K562 (cell line): ENCODE measurements around the gene OXSR1. TPM values are rescaled to one million over a fixed set of nuclear protein-coding genes. Genes with fewer than 3 reads are reported as not detected.

Source experiments
- ATAC-seq: fragments of 200-7000 bp; cut with Tn5 transposase; 3 replicates; pipeline ENCODE4 v1.9.1; 2020; ENCODE audit warnings: moderate library complexity
- BruUV-seq: library from RNA; stranded (reverse); fragments of 400-500 nt; replicated peaks from 2 replicates; lab custom pipeline; 2021; lab: Mats Ljungman, UMichigan
- CTCF ChIA-PET: fragments of 300-600 bp; formaldehyde crosslinking; extraction: SDS; loops from one replicate; lab custom pipeline; 2021; ENCODE audit warnings: low intra/inter-chr PET ratio; lab: Yijun Ruan, JAX
- POLR2A ChIA-PET: fragments of 300-600, 350-650 bp; sonication (Branson Sonifier 250); formaldehyde crosslinking; extraction: SDS; loops from one replicate; lab custom pipeline; 2021; ENCODE audit warnings: antibody characterized with exemption, inconsistent platforms; lab: Yijun Ruan, JAX
- DNase-seq, 4 experiments: peaks; one replicate each; pipeline versions ENCODE4 v3.0.0 to v3.0.0-alpha.2; 2011 to 2018; ENCODE audit warnings: low spot score in 3 of 4, mixed read lengths in 3 of 4; ENCODE audit errors: extremely low read depth in 1 of 4
- FAIRE-seq: peaks from 2 replicates; lab custom pipeline; 2011; peaks lifted over from hg19 to GRCh38; lab: Jason Lieb, UNC
- H2AFZ ChIP-seq: 2 replicates; pipeline ENCODE4 v1.6.0; 2011; ENCODE audit warnings: low read depth, low read length, control low read depth, inconsistent platforms
- H3K27ac ChIP-seq: fragments of 200-600 bp; 3 replicates; pipeline ENCODE4 v1.8.0; 2011; ENCODE audit warnings: low read depth, mild to moderate bottlenecking, control low read depth, inconsistent platforms, low read length, moderate library complexity, mixed read lengths; ENCODE audit errors: extremely low read depth
- H3K27me3 ChIP-seq, 2 experiments: fragments of 300-600 bp in 1 of 2; 2 replicates in 1 of 2; 3 replicates in 1 of 2; pipeline versions ENCODE4 v1.6.0 to v1.8.0; 2011; ENCODE audit warnings: inconsistent platforms in 2 of 2, low read length in 2 of 2, mild to moderate bottlenecking in 1 of 2, mixed read lengths in 1 of 2, moderate library complexity in 1 of 2; ENCODE audit not compliant: control insufficient read depth in 2 of 2, insufficient read depth in 2 of 2
- H3K36me3 ChIP-seq: fragments of 300-600 bp; 3 replicates; pipeline ENCODE4 v1.8.0; 2011; ENCODE audit warnings: mild to moderate bottlenecking, low read length, inconsistent platforms; ENCODE audit not compliant: control insufficient read depth, insufficient read depth
- H3K4me1 ChIP-seq, 2 experiments: fragments of 200-600 bp in 1 of 2; replicated peaks in 1 of 2; 2 replicates in 1 of 2; 3 replicates in 1 of 2; pipeline versions ENCODE4 v1.5.1 to v1.8.0; 2011; ENCODE audit warnings: inconsistent platforms in 2 of 2, low read length in 2 of 2, mild to moderate bottlenecking in 1 of 2, mixed read lengths in 1 of 2, moderate library complexity in 1 of 2; ENCODE audit not compliant: control insufficient read depth in 2 of 2, insufficient read depth in 2 of 2
- H3K4me2 ChIP-seq: 2 replicates; pipeline ENCODE4 v1.6.1; 2011; ENCODE audit warnings: low read length, control low read depth, inconsistent platforms, mixed read lengths; ENCODE audit not compliant: insufficient read depth
- H3K4me3 ChIP-seq: fragments of 200-600 bp; sonication (generic), shearing (Covaris generic); 2 replicates; pipeline ENCODE4 v1.5.1; 2016; ENCODE audit warnings: control low read depth, inconsistent platforms
- H3K79me2 ChIP-seq: fragments of 200-600 bp; 3 replicates; pipeline ENCODE4 v1.8.0; 2011; ENCODE audit warnings: low read length, inconsistent platforms; ENCODE audit not compliant: control insufficient read depth, insufficient read depth
- H3K9ac ChIP-seq, 2 experiments: 2 replicates each; pipeline versions ENCODE4 v1.6.0 to v1.6.1; 2011; ENCODE audit warnings: low read depth in 2 of 2, low read length in 2 of 2, control low read depth in 1 of 2, inconsistent platforms in 1 of 2, mild to moderate bottlenecking in 1 of 2, mixed read lengths in 1 of 2; ENCODE audit not compliant: insufficient read depth in 1 of 2
- H3K9me1 ChIP-seq: one replicate; pipeline ENCODE4 v1.6.0; 2011; ENCODE audit warnings: inconsistent platforms, mild to moderate bottlenecking, low read length, moderate library complexity; ENCODE audit not compliant: control insufficient read depth, insufficient read depth
- H3K9me3 ChIP-seq: replicated peaks from 2 replicates; pipeline ENCODE4 v1.5.1; 2011; ENCODE audit warnings: low read depth, low read length, inconsistent platforms; ENCODE audit not compliant: control insufficient read depth, insufficient read depth
- H4K20me1 ChIP-seq: replicated peaks from 2 replicates; pipeline ENCODE4 v1.6.1; 2011; ENCODE audit warnings: low read length, inconsistent platforms, mixed read lengths; ENCODE audit not compliant: control insufficient read depth, insufficient read depth
- BDP1 ChIP-seq: IDR thresholded peaks from 3 replicates; pipeline ENCODE4 v1.6.1; 2011; ENCODE audit not compliant: insufficient read length, insufficient read depth
- CHD1 ChIP-seq: fragments of 200-600 bp; sonication (generic); IDR thresholded peaks from one replicate; pipeline ENCODE4 v1.6.1; 2012; ENCODE audit warnings: mild to moderate bottlenecking, moderate library complexity, low read length, inconsistent platforms
- CLOCK ChIP-seq: fragments of 250-450 bp; sonication (Bioruptor Pico); IDR thresholded peaks from 2 replicates; pipeline ENCODE4 v1.4.0; 2020; ENCODE audit warnings: mild to moderate bottlenecking, moderate library complexity, borderline replicate concordance
- EP300 ChIP-seq: IDR thresholded peaks from 2 replicates; pipeline ENCODE4 v1.6.1; 2012; ENCODE audit warnings: low read length, improper control_type of control experiment
- FOXK1 ChIP-seq: sonication (generic); formaldehyde crosslinking; IDR thresholded peaks from 2 replicates; pipeline ENCODE4 v1.8.0; 2022; ENCODE audit warnings: missing genetic modification reagents, mild to moderate bottlenecking, borderline replicate concordance
- HBP1 ChIP-seq: fragments of 450-650 bp; formaldehyde crosslinking; IDR thresholded peaks from 2 replicates; pipeline ENCODE4 v1.4.0; 2022; ENCODE audit warnings: missing genetic modification characterization
- HDAC2 ChIP-seq: fragments of 450-650 bp; IDR thresholded peaks from 2 replicates; pipeline ENCODE4 v1.6.1; 2016; ENCODE audit warnings: mild to moderate bottlenecking
- KLF10 ChIP-seq: fragments of 250-450 bp; sonication (Bioruptor Pico); IDR thresholded peaks from 2 replicates; pipeline ENCODE4 v1.6.1; 2021; ENCODE audit warnings: matching md5 sums
- NR2C2 ChIP-seq, 2 experiments: fragments of 200-800 bp in 1 of 2; sonication (Bioruptor generic) in 1 of 2; sonication (generic) in 1 of 2; formaldehyde crosslinking in 1 of 2; IDR thresholded peaks; 2 replicates each; pipeline versions ENCODE4 v1.6.1 to v1.8.0; 2016 to 2022; ENCODE audit warnings: mild to moderate bottlenecking in 1 of 2, missing compliant biosample characterization in 1 of 2, missing genetic modification characterization in 1 of 2, missing genetic modification reagents in 1 of 2
- PYGO2 ChIP-seq: fragments of 450-650 bp; IDR thresholded peaks from 2 replicates; pipeline ENCODE4 v1.6.1; 2016; ENCODE audit warnings: mild to moderate bottlenecking, missing genetic modification characterization, moderate library complexity, missing compliant biosample characterization
- RBM14 ChIP-seq: fragments of 200-400 bp; formaldehyde crosslinking; IDR thresholded peaks from 2 replicates; pipeline ENCODE4 v1.6.1; 2018; ENCODE audit warnings: low read depth, mild to moderate bottlenecking, low read length, moderate library complexity, borderline replicate concordance; ENCODE audit not compliant: insufficient read depth
- ZNF224 ChIP-seq: sonication (generic); formaldehyde crosslinking; IDR thresholded peaks from 2 replicates; pipeline ENCODE4 v1.8.0; 2022; ENCODE audit warnings: mild to moderate bottlenecking, missing genetic modification reagents
- ZNF507 ChIP-seq: conservative IDR thresholded peaks from 2 replicates; pipeline ENCODE4 v1.6.1; 2017; ENCODE audit warnings: missing genetic modification characterization, missing compliant biosample characterization
- ZNF561 ChIP-seq: fragments of 450-650 bp; formaldehyde crosslinking; conservative IDR thresholded peaks from 2 replicates; pipeline ENCODE4 v1.4.0; 2020; ENCODE audit warnings: mild to moderate bottlenecking, moderate library complexity
- WGBS: fragments of 100-300 bp; shearing (Covaris generic); methylation state at CpG from one replicate; pipeline ENCODE4 v1.1.6; 2016; ENCODE audit warnings: low coverage, mixed read lengths; ENCODE audit not compliant: insufficient coverage; ENCODE audit errors: missing lambda C conversion rate; 5-methylcytosine and 5-hydroxymethylcytosine counted together
- in situ Hi-C: fragments of 300-500 bp; cut with MboI; formaldehyde crosslinking; loops from 4 replicates; pipeline ENCODE4 v1.15.0; 2018; ENCODE audit warnings: inconsistent platforms, mixed read lengths
- intact Hi-C: fragments of 100-400 bp; cut with micrococcal nuclease; formaldehyde crosslinking; loops from 2 replicates; pipeline ENCODE4 v1.14.2; 2022
- polyA plus RNA-seq, 8 experiments: library from polyadenylated mRNA; depleted of rRNA in 4 of 8; stranded (reverse) in 5 of 8; unstranded in 3 of 8; fragments of >200 nt; fragmentation: Nextera tagmentation in 2 of 8; fragmentation: Illumina TruSeq in 1 of 8; extraction: Ambion mirVana in 2 of 8; extraction: Trizol in 1 of 8; gene quantifications; 2 replicates each; pipeline versions ENCODE4 v1.2.1 to v1.2.3, GENCODE V29; 2011 to 2014; ENCODE audit warnings: inconsistent platforms in 1 of 8, missing spikeins in 1 of 8
- total RNA-seq, 7 experiments: library from RNA; depleted of rRNA in 6 of 7; stranded (reverse); fragments of >200 nt in 6 of 7; fragmentation: Illumina TruSeq in 2 of 7; extraction: Trizol in 2 of 7; gene quantifications; 2 replicates each; pipeline versions ENCODE4 v1.2.1 to v1.2.3, GENCODE V29; 2011 to 2021; ENCODE audit warnings: low replicate concordance in 1 of 7
- TF ChIP-seq, protein P1 (sequence below): fragments of 250-450 bp; sonication (Bioruptor Pico); IDR thresholded peaks from 2 replicates; pipeline ENCODE4 v1.5.0; 2022; ENCODE audit warnings: mild to moderate bottlenecking

The OXSR1 gene
- total and polyA plus RNA-seq, 9 of the 15 experiments (the other 6 are each of a cell fraction or from before 2014, with no cell fraction given), result 15.7 to 87.6 (median 48.7) TPM

DNA sequence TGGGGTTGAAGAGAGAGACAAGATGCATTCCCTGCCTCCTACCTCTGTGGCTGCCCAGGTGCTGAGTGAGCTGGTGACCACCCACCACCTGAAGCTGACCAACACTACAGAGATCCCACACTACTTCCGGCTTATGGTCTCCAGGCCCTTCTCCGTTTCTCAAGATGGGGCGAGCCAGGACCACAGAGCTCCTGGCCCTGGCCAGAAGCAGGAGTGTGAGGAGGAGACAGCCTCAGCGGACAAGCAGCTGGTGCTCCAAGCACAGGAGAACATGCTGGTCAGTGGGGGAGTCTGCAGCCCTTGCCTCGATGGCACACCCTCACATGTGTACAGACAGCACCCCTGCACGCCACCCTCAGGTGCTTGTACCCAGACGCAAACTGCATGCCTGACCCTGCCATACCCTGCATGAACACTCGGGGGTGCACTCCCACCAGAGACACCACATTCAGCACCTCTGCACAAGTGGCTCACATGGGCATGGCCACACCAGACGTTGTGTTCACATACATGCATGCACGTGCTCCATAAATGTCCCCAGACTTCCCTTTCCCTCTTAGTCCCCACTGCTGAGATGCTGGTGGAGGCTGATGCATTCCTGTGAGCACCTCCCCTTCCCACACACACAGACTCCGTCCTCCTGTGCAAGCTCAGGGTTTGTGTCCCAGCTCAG, 47.5 kb upstream of the OXSR1 start:
- Histone ChIP-seq H2AFZ (no peak overlapping the region), H3K4me1 (peaks cover 0 to 30% of the 10 kb centered on the region in 2 experiments; a peak in 3 of 5 replicates), H3K27ac (no peak overlapping the region), H3K79me2 (no peaks in the 10 kb centered on the region), H3K9me1 (no peaks in the 10 kb centered on the region), H3K4me2 (no peak overlapping the region), H3K27me3 (peaks cover 6 to 26% of the 10 kb centered on the region in 2 experiments; a peak in 3 of 5 replicates), H3K4me3 (no peak overlapping the region), H4K20me1 (peaks cover 19% of the 10 kb centered on the region), H3K9ac (peak overlapping the region in 1 of 2 experiments; percentile 44; a peak in 2 of 4 replicates), H3K36me3 (peaks cover 22% of the 10 kb centered on the region; the same call in 2 of the 3 replicates), H3K9me3 (no peaks in the 10 kb centered on the region)
- in situ Hi-C loops, result loop anchor here (5.0 kb wide), 1 partner anchor 534 kb away; no protein-coding TSS in a partner anchor
- 40% methylated on average over 11 of the region's 11 CpGs for WGBS
- ChIA-PET POLR2A (interaction anchor here (0.6 to 2.0 kb wide), 8 partner anchors 11 to 545 kb away, joined by 3 to 5 read pairs (median 3); partner anchors contain the start of gene ACAA1), CTCF (interaction anchor here (0.8 to 1.2 kb wide), 3 partner anchors 114 to 362 kb away, joined by 3 to 5 read pairs (median 3); partner anchors contain the start of gene XYLB)
- intact Hi-C loops, result loop anchor here (1.0 to 5.0 kb wide), 4 partner anchors 146 to 364 kb away; partner anchors contain the start of genes SLC22A14 and XYLB
- ATAC-seq, result peak; percentile 90
- FAIRE-seq, result peak; percentile 95
- DNase-seq, result peak; percentile 83 to 87 (median 84)
- BruUV-seq, result no TSS peak
- TF ChIP-seq ZNF561 (no peak), PYGO2 (no peak), ZNF224 (no peak), HDAC2 (no peak), KLF10 (CRISPR knock-in tag) (no peak), RBM14 (no peak), NR2C2 (CRISPR knock-in tag; IDR thresholded peaks at IDR 0.05) (peak; percentile 71; the same call in 1 of the 2 replicates), NR2C2 (tag; IDR thresholded peaks at IDR 0.05) (no peak), BDP1 (no peak), ZNF507 (tag) (no peak), HBP1 (CRISPR knock-in tag) (0 out of 2 replicates have a peak, but pooled peaks have one; percentile 34), CHD1 (no peak), CLOCK (CRISPR knock-in tag) (no peak), FOXK1 (CRISPR knock-in tag) (no peak), EP300 (no peak)
- TF ChIP-seq, protein P1, sequence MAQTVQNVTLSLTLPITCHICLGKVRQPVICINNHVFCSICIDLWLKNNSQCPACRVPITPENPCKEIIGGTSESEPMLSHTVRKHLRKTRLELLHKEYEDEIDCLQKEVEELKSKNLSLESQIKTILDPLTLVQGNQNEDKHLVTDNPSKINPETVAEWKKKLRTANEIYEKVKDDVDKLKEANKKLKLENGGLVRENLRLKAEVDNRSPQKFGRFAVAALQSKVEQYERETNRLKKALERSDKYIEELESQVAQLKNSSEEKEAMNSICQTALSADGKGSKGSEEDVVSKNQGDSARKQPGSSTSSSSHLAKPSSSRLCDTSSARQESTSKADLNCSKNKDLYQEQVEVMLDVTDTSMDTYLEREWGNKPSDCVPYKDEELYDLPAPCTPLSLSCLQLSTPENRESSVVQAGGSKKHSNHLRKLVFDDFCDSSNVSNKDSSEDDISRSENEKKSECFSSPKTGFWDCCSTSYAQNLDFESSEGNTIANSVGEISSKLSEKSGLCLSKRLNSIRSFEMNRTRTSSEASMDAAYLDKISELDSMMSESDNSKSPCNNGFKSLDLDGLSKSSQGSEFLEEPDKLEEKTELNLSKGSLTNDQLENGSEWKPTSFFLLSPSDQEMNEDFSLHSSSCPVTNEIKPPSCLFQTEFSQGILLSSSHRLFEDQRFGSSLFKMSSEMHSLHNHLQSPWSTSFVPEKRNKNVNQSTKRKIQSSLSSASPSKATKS (CRISPR knock-in tag), result no peak
